Activated CD8-positive, alpha-beta memory T cell treated with anti-CD3 and anti-CD28 coated beads, Interleukin-2, amount 50 U/mL, for 1 hour (primary cell): ENCODE results near the gene ABCB1.

Experiments used
- DNase-seq: peaks from one replicate; pipeline ENCODE4 v3.0.0-alpha.2; 2020; ENCODE audit errors: extremely low read depth

Gene ABCB1

GRCh38 chr7:87600130-87601124, at the start of gene ABCB1:
Gene ABCB1, minus strand, starts transcription at chr7:87600884. Its CDS starts 700 bp downstream, at chr7:87600184.
- peak; percentile 16 for DNase-seq

- DNase-seq, result no peak
These were observed 47.6 kb upstream of the ABCB1 start for GRCh38 chr7:87648316-87648715.

DNA sequence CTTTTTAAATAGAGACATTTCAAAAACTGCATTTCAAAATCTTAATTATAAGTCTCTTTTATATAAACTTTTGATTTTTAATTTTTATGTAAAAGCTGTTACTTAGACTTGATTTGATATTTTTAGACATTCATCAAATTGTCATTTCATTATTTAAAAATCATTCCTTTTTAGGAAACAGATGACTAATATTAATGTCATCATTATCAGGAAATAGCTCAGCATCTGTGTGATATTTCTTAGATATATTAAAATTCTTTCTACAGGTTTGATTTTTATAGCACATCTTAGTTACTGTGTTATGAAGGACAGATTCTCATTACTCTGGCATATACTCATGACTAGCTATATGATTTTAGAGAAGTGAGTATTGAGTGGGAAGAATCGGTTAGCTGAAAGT, 44.8 kb upstream of the ABCB1 start:
- DNase-seq, result no peak

DNA sequence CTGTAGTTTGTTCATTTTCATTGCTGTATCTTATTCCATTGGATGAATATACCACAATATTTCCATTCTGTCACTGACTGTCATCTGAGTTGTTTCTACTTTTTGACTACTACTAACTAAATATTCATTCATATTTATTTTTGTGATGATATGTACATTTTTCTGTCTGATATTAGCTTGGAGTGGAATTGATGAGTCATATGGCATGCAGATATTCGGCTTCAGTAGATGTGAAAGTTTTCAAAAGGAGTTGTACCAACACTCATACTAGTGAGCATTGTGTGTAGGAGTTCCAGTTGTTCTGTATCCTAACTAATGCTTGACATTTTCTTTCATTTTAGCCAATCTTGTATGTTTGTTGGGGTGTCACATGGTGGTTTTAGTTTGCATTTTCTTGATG, 35.2 kb upstream of the ABCB1 start:
- no peak for DNase-seq

DNA sequence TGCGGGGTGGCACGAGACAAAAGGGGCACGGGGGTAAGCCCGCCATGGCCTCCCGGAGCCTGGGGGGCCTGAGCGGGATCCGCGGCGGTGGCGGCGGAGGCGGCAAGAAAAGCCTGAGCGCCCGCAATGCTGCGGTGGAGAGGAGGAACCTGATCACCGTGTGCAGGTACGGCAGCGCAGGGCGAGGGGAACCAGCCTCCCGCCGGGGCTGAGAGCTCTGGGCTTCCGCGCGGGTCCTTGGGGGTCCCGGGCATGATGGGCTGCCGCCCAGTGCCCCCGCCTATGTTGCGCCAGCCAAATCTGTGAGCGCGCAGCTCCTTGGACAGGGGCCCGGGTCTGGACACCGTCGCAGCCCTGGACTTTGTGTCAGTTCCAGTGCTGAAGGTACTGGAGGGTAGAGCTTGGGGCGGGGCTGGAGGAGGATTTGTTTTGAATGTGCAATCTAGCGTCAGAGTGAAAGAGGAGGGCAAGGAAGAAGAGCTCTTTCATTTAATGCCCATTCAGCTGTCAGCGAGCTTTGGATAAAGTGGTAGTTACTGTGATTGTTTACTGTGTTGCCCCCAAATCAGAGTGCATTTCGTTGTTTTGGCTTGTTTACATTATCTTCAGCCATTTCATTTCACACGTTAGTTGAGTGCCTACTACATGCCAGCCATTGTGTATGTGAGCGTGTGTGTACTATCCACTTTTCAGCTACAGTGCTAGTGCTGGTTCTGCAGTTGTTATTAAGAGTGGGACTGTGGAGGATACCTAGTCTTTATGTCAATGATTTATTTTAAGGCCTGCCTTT, 28.3 kb upstream of the ABCB1 start:
- peak; percentile 3 for DNase-seq

- no peak for DNase-seq
These were observed 26.9 kb upstream of the ABCB1 start for GRCh38 chr7:87627634-87627994.

DNA sequence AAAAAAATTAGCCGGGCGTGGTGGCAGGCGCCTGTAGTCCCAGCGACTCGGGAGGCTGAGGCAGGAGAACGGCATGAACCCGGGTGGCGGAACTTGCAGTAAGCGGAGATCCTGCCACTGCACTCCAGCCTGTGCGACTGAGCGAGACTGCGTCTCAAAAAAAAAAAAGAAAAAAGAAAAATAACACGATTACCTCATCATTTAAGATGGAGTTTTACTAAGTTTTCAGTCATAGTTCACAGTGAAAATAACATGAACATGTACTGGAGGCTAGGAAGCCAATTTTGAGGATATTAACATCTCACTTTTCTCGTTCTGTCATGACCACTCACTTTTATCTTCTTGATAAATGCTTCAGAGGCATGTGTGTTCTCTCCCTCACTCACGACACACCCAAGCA, 24.4 kb upstream of the ABCB1 start:
- DNase-seq, result no peak

DNA sequence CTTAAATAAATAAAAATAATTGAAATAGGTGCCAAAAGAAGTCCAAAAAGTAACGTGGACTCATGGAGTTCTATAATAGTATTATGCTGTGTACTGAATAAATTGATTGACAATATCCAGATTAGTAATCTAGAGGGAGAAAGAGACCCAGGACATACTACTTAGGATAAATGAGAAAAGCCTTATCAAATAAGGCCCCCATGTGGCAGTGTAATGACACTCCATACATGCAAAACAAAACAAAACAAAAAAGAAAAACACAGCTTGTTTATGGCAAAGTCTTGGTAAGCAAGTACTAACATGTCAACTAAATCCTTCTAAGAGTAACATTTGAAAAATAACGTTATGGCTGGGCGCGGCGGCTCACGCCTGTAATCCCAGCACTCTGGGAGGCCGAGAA, 23.9 kb upstream of the ABCB1 start:
- no peak for DNase-seq

- DNase-seq, result no peak
These were observed 14.5 kb upstream of the ABCB1 start for GRCh38 chr7:87615197-87615596.

DNA sequence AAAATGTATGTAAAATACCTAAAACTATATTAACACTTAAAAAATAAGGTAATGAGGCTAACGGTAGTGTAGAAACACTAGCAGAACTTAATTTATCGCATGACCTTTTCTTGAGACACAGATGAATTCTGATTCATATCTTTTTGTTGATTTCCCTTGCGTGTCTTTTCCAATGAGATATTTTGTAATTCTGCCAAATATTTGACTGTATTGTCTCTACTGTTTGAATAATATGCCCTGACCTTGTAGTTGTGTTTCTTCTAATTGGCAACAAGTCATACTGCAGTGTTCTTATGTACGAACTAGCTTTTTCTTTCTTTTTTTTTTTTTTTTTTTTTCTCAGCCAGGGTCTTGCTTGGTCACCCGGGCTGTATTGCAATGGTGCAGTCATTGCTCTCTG, 9.2 kb upstream of the ABCB1 start:
- DNase-seq, result no peak

DNA sequence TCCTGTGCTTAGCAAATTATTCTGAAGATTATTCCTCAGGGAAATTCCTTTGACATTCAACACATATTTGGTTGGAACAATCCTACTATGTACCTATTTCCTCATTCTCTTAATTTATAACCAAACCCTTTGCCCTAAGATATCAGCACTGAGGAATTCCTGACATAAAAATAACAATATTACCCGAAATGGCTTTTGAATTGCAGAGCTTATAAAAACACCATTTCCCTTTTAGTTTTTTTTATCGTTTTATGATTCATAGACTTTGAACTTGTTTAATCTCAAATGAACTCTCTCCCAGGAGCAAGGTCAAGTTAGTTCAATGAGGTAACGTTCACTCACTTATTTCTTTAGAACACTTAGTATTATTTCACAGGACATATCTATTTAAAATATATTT, 7.7 kb upstream of the ABCB1 start:
- no peak for DNase-seq

GRCh38 chr7:87604264-87604663, 3.6 kb upstream of the ABCB1 start:
- DNase-seq, result no peak

DNA sequence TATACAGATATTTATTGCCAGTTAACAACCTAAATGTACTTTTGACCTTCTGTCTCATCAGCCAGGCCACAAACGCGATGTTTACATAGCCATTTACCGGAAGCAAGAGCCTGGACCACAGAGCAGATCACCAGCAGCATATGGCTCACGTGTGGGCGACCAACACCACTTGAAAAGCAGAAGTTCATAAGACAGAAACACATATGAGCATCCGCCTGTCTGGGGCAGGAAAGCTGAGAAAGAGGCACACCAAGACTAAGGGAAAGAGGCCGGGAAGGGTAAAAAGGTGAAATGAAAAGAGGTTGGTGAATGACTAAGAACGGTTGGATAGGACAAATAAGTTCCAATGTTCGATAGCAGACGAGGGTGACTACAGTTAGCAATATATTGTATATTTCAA, 1.3 kb downstream of the ABCB1 start:
- peak; percentile 32 for DNase-seq

DNA sequence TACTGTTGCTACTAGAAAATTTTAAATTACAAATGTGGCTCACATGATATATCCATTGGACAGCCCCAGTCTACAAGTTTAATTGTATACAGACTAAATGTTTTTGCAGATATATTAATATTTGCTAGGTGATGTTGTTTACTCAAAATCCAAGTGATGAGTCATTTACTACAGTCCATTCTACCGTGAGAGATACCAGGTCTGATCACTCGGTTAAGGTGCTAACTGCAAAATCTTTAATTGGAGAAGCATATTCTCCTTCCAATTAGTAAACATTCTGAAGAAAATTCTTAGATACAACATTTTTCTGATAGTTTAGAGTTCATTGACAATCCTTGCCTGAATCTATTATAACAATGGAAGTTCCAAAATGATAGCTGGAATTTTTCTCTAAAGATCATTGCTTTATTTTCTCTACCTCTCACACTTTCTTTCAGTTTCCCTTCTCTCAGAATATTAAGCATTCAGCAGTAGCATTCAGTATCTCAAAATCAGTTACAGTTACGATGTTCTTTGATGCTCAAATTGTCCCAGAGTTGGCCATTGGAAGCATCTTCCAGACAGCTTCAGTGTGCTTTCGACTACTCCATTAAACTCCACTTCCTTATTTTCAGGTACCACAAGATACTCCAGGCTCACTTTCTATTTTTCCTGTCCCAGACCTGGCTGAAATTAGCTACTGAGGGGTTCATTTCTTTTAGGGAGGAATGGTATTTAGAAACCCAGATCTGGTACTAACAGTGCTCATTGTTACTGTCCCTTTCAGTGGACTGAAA, 2.3 kb downstream of the ABCB1 start:
- DNase-seq, result no peak

DNA sequence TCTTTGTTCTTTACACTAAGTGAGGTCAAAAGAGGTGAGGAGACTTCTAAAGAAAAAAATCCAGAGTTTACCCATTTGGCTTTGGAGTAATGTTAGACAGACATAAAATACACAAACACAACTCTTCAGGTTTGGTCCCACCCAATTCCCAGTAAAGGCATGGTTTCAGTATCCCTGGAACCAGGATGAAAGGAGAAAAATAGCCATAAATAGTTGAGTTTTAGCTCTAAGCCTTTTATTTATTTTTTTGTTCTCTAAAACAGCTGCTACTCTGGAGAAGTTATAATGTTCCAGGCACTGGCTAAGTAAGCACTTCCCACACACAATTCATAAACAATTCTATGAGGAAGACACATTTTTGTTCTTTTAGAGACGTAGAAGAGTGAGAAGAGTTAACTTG, 4.0 kb downstream of the ABCB1 start:
- no peak for DNase-seq

DNA sequence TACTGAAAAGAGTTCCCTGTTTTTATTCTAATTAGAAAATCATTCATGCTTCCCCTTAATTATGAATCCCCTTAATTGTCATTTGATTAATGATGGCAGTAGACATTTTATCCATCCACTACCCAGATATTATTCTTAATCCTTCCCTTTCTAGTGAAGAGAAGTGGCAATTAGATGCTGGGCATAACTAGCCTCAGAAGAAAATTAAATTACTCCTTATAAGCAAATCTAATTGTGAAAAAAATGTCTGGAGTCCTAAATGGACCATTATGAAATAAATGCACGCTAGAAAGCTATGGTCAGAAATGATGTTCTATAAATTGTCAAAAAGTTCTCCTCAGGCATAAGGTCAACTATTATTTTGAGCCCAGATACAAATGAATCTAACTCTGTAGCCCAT, 4.5 kb downstream of the ABCB1 start:
- DNase-seq, result no peak

- DNase-seq, result no peak
These were observed 8.4 kb downstream of the ABCB1 start for GRCh38 chr7:87592300-87592699.

DNA sequence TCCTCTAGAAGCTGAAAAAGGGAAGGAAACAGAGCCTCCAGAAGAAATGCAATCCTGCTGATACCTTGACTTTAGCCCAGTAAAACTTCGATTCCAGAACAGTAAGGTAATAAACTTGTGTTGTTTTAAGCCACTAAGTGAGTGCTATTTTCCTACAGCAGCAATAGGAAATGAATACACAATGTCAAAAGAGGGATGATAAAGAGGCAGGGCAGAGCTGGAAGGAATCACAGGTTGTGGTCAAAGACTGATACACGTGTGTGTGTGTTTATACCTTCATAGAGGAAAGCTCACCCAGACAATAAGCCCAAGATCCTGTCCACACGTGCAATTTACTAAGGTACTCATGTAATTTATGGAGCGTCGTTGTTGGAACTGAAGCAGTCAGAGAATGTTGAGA, 9.5 kb downstream of the ABCB1 start:
- DNase-seq, result no peak

- no peak for DNase-seq
These were observed 10.1 kb downstream of the ABCB1 start for GRCh38 chr7:87590578-87590977.

DNA sequence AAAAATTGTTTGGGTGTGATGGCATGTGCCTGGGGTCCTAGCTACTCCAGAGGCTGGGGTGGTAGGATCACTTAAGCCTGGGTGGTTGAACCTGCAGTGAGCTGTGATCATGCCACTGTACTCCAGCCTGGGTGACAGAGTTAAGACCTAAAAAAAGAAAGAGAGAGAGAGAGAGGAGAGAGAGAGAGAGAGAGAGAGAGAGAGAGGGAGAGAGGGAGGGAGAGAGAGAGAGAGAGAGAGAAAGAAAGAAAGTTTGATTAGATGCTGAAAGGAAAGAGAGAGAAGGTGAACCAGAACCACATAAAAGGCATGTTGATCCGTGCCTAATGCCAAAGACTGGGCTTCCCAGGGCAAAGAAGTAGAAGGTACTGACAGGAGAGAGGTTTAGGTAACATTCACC, 11.1 kb downstream of the ABCB1 start:
- DNase-seq, result no peak

GRCh38 chr7:87581723-87582122, 19.0 kb downstream of the ABCB1 start:
- no peak for DNase-seq

- no peak for DNase-seq
These were observed 20.0 kb downstream of the ABCB1 start for GRCh38 chr7:87580636-87581035.
